DMS114 treated with DMSO at 0.1 percent for 48 hours (cell line): Measurements from ENCODE around the gene ZFP69.
"Not testable (repeated sequence)": the region's sequence is repeated elsewhere in the genome, so short reads cannot be mapped to it uniquely, and the experiment has no call there.

Experiments
- DNase-seq: peaks from one replicate; lab custom pipeline; 2025; ENCODE audit not compliant: unreplicated experiment; lab: John Stamatoyannopoulos, UW

ZFP69 gene

GRCh38 chr1:40476924-40477677, at the start of gene ZFP69:
ZFP69 (plus strand) TSS chr1:40477290; CDS start chr1:40479362, 2,072 bp downstream.
- peak; percentile 42 for DNase-seq

GRCh38 chr1:40431385-40431784, 45.7 kb upstream of the ZFP69 start:
- no peak for DNase-seq

GRCh38 chr1:40432644-40433390, 44.3 kb upstream of the ZFP69 start:
- DNase-seq = no peak

GRCh38 chr1:40435471-40435870, 41.6 kb upstream of the ZFP69 start:
- DNase-seq = no peak

GRCh38 chr1:40435876-40436275, 41.2 kb upstream of the ZFP69 start:
- no peak for DNase-seq

GRCh38 chr1:40438391-40439015, 38.6 kb upstream of the ZFP69 start:
- DNase-seq = no peak

GRCh38 chr1:40439247-40439646, 37.8 kb upstream of the ZFP69 start:
- no peak for DNase-seq

GRCh38 chr1:40449684-40450494, 27.2 kb upstream of the ZFP69 start, which contains the start of gene ZFP69B:
ZFP69B (plus strand) TSS chr1:40450476; CDS start chr1:40450962, 486 bp downstream.
- peak; percentile 86 for DNase-seq

- DNase-seq = peak; percentile 82
Measured at GRCh38 chr1:40450495-40451237, 26.4 kb upstream of the ZFP69 start.

GRCh38 chr1:40451238-40451585, 25.9 kb upstream of the ZFP69 start:
- DNase-seq = no peak

GRCh38 chr1:40454873-40455272, 22.2 kb upstream of the ZFP69 start:
- no peak for DNase-seq

- DNase-seq = no peak
Measured at GRCh38 chr1:40462956-40463590, 14.0 kb upstream of the ZFP69 start.

GRCh38 chr1:40469327-40469726, 7.8 kb upstream of the ZFP69 start:
- no peak for DNase-seq

GRCh38 chr1:40475268-40475667, 1.8 kb upstream of the ZFP69 start:
- no peak for DNase-seq

GRCh38 chr1:40477678-40478053, 576 bp downstream of the ZFP69 start:
- no peak for DNase-seq

- DNase-seq = no peak
Measured at GRCh38 chr1:40478276-40478675, 1.2 kb downstream of the ZFP69 start.

GRCh38 chr1:40479156-40479555, 2.1 kb downstream of the ZFP69 start:
- DNase-seq = no peak

GRCh38 chr1:40495315-40495903, 18.3 kb downstream of the ZFP69 start:
- no peak for DNase-seq

- not testable (repeated sequence) for DNase-seq
Measured at GRCh38 chr1:40502651-40503050, 25.6 kb downstream of the ZFP69 start.

GRCh38 chr1:40507973-40508372, 30.9 kb downstream of the ZFP69 start:
- DNase-seq = no peak
